Stimulated activated CD4-positive, alpha-beta T cell treated with anti-CD3 and anti-CD28 coated beads, Interleukin-4, amount 100 ng/mL, for 4 hours (primary cell): ENCODE data around the gene ALPG.
"Not testable (repeated sequence)": the region's sequence is repeated elsewhere in the genome, so short reads cannot be mapped to it uniquely, and the experiment has no call there.

Experiments
- DNase-seq, 2 experiments: peaks; one replicate each; pipeline ENCODE4 v3.0.0-alpha.2; 2020

Gene ALPG

DNA sequence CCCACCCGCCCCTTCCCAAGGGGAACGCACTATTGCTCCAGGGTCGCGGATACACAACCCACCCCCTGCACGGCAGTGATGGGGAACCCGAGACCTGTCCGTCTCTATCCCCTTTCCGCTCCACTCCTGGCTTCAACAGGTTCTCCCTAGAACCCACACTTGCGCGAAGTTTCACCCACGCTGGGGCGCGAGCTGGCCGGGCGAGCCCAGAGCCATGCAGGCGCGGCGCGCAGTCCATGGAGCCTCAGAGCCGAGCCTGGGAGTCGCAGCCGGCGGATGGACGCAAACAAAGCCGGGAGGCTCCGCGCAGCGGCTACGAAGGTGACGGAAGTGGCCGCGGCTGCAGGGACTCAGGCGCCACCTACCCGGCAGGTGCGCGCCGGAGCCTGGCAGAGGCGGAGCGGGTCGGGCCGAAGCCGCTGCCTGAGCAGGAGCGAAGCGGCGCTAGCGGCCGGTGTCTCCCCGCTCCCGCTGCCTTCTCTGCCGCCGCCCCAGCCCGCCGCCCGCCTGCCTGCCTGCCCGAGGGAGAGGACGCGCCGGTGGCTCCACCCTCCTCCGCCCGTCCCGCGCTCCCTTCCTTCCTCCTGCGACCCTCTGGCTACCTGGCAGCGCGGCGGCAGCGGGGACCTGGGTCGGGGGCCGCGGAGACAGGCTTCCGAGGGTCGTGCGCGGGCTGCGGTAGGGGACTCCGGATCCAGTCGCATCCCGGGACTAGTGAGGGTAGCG, 14.0 kb downstream of the ALPG start:
- DNase-seq: no peak

DNA sequence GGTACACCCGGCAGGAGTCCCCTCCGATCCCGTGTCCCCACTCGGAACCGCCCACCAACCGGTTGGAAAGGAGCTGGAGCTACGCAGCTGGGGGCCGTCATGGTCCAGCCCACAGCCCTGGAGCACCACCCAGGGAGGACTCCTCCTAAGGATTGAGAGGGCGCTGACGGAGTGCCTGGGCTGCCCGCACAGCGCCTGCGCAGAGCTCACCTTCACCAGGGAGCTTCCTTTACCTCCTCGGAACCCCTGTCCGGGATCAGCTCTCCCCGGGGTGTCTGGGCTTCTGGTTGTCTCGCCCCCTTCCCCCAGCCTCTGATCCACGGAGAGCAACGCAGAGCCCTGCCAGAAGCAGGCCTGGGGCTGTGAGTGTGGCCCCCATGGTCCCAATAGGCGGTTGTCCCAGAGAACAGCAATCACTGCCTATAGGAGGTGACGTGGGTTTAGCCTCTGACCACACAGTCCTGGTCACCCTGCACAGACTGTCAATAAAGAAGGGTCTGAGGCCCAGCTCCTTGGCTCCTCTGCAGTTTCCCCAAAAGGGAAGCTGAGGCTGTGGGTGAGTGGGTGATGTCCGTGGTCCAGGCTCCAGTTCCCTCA, 14.6 kb downstream of the ALPG start:
- no peak for DNase-seq

DNA sequence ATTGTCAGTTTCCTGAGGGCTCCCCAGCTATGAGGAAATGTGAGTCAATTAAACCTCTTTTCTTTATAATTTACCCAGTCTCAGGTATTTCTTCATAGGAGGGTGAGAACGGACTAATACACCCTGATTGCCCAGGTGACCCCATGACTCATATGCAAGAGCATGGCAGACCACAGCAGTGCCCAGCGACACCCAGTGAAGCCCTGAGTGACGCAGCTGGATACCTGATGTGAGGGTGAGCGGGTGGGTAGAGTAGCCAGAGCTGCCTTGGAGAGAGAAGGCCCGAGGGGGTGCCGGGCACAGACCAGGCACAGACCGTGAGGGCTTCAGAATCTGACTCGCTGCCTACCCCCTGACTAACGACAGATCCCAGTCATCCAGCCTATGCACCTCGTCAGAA, 15.4 kb downstream of the ALPG start:
- DNase-seq: no peak

DNA sequence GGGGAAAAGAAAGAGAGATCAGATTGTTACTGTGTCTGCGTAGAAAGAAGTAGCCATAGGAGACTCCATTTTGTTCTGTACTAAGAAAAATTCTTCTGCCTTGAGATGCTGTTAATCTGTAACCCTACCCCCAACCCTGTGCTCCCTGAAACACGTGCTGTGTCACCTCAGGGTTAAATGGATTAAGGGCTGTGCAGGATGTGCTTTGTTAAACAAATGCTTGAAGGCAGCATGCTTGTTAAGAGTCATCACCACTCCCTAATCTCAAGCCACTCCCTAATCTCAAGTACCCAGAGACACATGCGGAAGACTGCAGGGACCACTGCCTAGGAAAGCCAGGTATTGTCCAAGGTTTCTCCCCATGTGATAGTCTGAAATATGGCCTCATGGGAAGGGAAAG, 16.4 kb downstream of the ALPG start:
- not testable (repeated sequence) for DNase-seq

DNA sequence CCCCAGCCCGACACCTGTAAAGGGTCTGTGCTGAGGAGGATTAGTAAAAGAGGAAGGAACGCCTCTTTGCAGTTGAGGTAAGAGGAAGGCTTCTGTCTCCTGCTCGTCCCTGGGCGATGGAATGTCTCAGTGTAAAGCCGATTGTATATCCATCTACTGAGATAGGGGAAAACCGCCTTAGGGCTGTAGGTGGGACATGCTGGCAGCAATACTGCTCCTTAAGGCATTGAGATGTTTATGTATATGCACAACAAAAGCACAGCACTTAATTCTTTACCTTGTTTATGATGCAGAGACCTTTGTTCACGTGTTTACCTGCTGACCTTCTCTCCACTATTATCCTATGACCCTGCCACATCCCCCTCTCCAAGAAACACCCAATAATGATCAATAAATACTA, 16.8 kb downstream of the ALPG start:
- not testable (repeated sequence) for DNase-seq

DNA sequence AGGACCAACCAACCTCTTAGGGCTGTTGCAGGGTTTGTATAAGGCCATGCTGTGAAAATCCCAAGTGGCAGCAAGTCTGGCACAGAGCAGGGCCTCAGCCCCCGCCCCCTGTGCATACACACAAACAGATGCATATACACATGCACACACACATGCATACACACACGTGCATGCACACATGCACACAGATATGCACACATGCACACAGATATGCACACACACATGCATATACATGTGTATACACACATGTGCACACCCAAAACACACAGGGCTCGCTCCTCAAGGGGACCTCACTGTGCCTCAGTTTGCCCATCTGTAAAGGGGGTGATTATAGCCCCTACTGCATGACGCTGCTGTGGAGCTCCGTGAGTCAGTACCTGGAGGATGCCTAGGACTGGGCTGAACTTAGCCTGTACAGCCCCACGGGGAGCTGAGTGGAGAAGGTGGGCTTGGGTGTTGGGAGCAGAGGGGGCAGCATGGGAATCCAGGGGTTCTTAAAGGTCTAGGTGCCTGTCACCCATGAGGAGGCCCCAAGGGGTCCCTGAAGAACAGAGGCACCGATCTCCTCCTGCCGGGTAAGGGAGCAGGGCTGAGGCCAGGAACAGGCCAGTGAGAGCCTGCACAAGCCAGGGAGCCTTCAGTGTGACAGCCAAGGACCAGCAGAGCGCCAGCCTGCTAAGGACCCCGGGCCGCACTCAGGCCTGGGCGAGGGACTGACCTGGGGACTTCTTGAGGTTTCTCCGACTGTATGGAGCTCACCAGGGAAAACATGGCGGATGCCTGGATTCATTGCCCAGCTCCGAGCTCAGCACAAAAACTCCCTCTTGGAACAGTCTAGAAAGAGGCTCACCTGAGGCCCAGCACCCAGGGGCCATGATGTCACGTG, 25.3 kb downstream of the ALPG start:
- DNase-seq: no peak

DNA sequence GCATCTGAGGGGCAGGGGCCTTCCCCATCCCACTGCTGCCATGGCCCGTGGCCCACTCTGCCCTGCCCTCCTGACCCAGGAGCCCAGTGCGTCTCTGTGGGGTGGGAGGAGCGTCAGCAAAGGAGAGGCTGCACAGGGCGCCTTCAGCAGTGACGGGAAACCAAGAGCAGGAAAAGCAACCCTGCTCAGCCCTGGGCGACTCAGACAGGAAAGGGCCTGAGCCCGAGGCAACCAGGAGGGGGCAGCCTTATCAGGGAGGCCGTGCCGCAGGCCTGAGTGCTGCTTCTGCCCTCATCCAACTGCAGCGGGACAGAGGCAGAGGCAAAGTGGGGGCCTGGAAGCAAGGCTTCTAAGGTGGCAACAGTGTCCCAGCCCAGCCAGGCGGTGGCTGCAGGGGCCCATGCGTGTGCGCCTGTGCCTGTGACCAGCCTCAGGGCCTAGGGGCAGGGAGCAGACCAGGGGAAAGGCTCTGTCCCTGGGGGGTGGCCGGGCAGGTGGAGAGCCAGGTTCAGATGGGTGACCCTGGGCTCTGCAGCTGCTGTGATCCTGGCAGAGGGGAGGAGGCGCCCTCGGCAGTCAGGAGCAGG, 26.0 kb downstream of the ALPG start:
- DNase-seq: no peak

DNA sequence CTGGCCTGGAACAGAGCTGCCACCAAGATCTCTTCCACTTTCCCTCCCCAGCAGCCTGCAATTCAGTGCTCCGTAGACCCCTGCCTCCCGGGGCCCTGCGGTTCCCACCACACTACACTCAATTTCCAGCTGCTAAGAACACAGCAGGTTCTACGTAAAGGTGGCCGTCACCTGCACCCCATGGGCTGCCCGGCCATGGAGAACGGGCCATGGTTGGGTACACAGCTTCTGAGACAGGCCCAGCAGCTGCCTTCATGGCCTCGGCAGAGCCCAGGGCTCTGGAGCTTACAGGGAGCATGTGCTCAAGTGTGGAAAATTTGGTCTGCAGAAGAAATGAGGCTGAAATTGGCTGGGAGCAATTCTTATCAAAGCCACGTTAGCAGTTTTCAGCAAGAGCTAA, 27.0 kb downstream of the ALPG start:
- DNase-seq: not testable (repeated sequence)

DNA sequence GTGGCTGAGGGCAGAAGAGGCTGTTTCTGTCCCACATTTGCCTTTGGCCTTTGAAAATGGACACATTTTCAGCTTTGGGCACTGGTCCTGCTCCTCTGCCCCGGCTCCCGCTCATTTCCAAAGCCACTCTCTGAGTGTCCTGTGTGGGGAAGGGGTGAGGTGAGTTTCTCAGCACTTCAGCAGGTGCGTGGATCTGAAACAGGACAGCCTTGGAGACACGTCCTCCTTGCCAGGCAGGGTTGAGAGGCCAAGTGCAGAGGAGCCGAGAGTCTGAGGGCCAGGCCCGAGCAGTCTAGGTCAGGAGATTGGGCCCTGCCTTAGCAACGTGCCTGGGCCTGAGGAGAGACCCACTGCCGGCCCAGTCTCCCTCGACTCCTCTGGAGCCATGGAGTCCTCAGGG, 27.4 kb downstream of the ALPG start:
- no peak for DNase-seq

DNA sequence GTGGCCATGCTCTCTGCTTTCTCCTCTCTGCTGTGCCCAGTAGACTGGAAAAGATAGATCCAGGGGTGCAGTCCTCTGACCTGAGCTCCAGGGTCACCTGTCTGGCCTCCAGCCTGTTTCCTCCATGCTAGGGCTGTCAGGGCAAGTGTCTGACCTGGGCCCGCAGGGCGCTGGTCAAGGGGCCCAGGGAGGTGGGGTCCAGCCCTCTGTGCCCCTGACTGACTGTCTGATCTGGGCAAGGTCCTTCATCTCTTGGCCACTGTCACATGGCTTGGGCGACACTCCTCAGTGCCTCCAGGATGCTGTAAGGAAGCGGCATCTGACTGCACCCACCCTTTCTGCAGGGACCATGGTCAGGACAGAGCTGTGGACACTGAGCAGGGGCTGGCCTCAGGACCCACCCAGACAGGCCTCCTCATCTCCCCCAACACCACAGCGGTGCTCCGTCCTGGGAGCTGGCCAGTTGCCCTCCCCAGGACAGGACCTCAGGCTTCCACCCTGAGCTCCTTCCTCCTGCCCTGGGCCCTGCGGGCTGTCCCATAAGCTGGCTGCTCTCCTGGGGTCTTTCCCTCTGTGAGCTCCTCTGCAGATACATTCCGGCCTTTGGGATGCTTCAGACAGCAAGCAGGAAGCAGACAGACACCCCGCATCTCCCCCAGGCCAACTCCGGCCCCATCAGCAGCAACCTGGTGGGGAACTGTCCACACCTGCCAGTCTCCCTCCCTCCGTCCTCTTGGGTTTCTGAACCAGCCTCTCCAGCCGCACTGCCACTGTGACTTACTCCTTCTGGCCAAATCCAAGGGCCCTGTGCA, 28.1 kb downstream of the ALPG start:
- no peak for DNase-seq

DNA sequence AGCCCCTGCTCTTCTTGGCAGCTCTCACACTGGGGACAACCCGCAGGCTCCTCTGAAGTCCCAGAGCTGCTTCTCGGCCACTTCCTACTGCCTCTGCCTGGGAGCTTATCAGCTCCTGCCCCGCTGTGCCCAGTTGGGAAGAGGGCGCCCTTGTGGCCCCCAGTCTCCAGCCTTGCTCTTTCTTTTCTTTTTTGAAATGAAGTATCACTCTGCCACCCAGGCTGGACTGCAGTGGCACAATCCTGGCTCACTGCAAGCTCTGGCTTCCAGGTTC, 28.7 kb downstream of the ALPG start:
- DNase-seq: no peak

DNA sequence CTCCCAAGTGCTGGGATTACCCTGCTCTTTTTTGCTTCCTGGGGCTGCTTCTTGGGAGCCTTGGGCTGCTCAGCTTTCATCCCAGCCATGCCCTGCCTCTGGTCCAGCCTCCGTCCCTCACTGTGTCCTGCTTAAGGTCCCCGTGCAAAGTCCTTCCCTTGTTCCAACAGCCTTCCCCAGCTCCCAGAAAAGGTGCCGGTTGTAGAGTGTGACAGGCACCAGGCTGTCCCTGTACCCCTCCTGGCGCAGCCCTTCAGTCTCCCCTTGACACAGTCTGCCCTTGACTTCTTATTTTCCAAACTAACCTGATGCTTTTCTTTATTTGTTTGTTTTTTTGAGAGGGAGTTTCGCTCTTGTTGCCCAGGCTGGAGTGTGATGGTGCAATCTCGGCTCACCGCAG, 29.2 kb downstream of the ALPG start:
- DNase-seq: no peak

DNA sequence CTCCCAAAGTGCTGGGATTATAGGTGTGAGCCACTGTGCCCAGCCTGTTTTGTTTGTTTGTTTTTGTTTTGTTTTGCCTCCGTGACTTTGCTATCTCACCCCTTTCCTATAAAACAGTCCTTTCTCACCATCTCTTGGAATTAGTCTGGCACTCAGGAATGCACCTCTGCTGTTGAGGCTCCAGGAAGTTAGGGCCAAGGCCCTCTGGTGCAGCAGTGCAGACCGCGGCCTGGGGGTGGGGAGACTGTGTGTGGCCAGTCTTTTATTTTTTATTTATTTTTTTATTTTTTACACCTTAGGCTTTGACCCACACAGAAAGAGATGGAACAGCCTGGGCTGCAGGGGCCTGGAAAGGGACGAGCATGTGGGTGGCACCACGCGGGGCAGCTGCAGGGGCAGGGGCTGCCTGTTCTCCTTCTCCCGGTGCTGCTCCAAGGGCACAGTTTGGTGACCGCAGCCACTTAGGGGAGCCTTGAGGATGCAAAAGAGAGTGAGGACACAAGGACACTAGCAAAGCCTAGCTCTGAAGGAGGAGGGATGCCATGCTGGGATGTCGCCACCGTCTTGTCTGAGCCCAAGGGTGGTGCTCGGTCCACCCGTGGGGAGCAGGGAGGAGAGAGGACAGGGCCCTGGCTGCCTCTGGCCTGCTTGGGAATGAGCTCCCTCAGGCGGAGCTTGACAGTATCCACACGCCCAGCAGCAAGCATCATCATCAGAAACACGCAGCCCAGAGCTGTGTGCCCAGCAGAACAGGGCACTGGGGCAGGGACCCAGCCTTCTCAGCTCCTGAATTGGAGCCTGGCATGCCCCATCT, 29.9 kb downstream of the ALPG start:
- DNase-seq: no peak

DNA sequence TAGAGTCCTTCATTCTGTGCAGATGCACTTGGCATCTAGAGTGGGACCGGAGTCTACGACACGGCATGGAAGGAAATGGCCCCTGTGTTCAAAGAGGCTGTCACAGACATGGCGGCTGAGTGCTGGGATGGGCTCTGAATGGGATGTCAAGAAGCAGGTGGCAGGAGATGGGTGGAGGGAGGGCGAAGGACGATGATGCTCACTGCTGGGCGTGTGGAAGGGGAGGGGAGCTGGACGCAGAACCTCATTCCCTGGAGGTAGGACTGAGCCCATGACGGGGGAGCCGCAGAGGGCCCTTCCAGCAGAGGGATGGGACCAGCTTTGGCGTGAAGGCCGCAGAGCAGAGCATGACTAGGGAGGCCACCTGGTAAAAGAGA, 30.5 kb downstream of the ALPG start:
- DNase-seq: no peak

DNA sequence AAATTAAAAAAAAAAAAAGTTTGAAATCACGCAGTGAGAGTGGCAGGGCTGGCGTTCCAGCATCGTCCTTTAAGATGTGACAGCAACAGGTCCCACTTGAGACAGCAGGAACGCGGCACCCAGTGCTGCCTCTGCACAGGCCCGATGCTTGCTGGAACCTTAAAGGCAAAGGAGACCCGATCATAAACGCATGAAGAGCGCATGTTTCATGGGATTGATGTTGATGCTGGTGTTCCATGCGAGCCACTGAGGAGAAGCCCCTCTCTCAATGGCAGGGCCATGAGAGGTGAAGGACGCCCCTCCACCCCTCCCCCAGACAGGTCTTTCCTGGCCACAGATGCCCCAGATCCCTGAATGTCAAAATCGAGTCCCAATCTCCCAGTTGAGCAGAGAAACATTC, 31.4 kb downstream of the ALPG start:
- no peak for DNase-seq

DNA sequence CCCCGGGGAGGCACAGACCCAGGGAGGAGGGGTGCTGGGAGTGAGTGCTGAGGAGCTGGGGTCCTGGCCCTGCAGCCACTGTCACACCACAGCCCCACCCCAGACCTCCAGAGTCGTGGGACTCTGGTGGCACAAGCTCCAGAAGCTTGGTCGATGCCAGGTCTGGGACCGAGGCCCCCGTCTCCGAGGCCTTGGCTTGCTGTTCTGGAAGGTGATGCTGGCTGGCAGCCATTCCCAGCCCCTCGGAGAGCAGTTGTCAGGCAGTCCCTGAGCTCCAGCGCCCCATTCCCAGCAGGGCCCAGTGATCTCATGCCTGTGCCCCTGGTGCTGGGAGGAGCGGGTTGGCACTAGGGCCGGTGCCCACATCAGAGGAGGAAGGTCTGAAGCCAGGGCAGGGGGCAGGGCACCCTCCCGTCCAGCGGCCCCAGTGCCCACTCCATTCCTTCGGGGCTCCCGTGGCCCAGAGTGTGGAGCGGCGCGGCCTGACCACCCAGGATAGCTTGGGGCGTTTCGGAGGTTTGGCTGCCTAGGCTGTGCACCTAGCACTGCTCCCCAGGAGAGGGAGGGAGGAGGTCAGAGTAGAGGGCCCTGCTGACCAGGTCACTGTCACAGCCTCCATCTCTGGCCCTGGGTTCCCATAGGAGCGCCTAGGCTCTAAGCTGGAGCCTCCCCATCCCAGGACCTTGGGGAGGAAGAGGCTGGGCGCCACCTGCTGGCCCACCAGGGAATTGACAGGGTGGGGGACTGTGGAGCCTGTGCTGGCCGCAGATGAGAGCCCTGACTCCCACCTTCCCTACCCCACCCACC, 32.5 kb downstream of the ALPG start:
- peak; percentile 13 to 45 for DNase-seq

DNA sequence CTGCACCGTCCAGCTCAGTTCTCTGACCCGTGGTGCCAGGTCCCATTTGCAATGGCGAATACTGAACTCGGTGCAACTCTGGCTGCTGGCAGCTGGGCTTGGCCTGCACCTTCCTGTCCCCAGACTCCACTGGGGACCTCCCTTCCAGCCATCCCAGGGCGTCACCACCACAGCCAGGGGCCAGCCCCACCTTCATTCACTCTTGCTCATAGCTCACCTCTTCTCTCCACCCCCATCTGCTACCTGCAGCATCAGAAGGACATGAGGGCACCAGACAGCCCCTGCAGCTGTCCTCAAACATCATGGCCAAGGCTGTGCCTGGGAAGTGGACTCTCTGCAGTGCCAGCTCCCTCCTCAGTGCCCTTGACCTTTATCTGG, 33.1 kb downstream of the ALPG start:
- no peak for DNase-seq

DNA sequence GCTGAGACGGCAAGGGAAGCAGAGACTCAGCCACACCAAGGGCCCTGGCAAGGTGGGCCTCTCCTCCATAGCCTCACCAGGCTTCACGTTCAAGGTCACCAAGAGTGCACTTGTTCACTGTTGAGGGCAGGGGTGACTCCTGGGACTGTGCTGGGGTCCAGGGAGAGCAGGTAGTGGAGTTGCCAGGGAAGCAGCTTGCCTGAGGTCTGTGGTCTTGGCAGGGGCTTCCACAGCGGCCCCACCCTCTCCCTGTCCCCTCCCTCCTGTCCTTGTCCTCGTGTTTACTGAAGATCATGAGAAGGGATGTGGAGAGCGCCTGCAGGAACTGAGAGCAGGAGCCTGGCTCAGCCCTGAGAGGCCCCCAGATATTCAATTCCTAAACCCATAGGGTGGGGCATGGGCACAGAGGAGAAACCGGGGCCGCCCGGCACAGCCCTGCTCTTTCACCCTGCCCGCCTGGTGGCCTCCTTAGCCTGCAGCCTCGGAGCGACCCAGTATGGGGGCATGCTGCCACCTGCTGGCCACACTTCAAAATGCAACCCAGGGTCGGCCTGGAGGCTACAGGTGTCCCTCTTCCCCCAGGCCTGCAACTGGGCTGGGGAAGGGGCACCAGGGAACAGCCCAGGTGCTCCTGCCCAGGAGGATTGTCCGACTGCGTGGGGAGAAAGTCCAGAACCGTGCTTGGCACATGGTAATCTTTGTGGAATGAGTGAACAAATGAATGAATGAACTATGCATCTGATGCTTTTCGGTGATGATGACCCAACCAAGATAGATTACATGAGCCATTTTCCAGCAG, 33.8 kb downstream of the ALPG start:
- peak; percentile 76 to 86 for DNase-seq

DNA sequence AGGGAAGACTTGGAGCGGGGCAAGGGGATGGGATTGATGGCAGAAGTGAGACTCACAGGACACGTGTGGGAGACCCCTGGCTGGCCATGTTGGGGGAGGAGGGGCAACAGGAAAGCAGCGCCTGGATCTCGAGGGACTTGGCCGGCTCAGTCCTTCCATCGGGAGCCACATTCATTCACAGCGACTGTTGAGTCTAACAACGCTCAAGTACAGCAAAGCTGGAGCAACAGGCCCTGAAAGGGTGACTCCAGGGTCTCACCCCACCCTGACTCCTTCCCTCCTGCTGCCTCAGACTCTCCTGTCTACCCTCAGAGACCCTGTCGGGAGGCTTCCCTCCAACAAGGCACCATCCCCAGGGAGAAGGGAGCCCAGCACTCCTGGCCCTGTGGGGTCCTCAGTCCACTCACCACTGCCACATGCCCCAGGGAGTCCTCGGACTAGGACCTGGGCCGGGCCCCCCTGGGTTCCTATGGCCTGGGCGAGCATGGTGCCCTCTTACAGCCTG, 34.6 kb downstream of the ALPG start:
- DNase-seq: no peak

DNA sequence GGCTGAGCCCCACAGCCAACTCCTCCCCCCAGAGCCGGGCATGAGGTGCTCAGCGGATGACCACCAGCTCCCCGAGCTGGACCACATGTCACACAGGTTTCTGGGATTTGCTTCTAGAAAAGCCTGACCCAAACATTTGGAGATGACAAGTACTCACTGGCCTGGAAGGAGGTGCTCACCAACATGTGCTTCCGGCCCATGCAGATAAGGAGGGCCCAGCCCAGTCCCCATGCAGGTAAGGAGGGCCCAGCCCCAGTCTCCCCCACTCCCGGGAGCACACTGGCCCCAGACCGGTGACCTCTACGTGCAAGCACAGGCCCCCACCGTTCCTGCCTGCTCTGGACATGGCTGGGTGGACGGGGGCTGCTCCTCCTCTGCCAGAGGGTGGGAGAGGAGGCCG, 35.3 kb downstream of the ALPG start:
- not testable (repeated sequence) for DNase-seq
